GM18511 (cell line): ENCODE data around the gene TSC22D1.
"Not testable (repeated sequence)": the region's sequence is repeated elsewhere in the genome, so short reads cannot be mapped to it uniquely, and the experiment has no call there.

Source experiments
- ATAC-seq: cut with Tn5 transposase; IDR thresholded peaks from one replicate; pipeline ENCODE4 v1.9.1; 2021; ENCODE audit warnings: mild to moderate bottlenecking, moderate library complexity; ENCODE audit not compliant: unreplicated experiment

The TSC22D1 gene

DNA sequence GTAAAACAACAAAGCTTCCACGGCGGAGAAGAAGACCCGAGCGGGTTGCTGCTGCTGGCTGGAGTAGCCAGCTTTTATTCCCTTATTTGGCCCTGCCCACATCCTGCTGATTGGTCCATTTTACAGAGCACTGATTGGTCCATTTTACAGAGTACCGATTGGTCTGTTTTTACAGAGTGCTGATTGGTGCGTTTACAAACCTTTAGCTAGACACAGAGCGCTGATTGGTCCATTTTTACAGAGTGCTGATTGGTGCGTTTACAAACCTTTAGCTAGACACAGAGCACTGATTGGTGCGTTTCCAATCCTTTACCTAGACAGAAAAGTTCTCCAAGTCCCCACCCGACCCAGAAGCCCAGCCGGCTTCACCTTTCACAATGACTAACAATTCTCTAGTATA, 119.9 kb downstream of the TSC22D1 start:
- ATAC-seq = not testable (repeated sequence)

DNA sequence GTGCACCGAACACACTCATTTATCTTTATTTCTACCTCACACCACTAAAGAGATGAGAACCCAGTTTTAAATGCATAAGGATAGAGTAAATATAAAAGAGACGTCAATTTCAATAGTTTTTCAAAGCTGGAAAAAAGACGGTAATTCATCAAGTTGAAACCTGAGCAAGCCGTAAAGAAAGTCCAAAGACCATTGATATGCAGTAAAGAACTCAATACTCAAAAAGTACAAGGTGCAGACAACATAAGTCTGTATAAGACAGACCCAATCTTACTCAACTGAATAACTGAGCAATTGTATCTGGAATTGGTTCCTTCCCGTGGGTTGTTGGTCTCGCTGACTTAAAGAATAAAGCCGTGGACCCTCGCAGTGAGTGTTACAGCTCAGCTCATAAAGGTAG, 120.4 kb downstream of the TSC22D1 start:
- ATAC-seq = no peak

DNA sequence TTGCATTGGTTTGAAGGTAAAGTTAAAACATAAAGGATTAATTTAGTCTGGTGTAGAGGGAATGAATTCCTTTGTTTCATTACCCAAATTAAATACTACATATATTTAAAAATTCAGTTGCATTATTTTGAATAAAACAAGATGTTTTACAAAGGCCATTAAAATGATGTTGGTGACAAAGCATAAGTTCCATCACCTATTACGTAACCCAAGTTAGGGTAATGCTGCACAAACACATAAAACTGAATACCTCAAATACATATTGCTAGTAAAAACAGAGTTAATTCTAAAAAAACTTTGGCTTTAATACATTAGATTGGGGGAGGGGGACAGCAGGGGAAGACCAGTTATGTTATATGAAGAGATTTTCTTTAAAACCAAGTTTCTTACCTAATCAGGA, 122.2 kb downstream of the TSC22D1 start:
- ATAC-seq = no peak

DNA sequence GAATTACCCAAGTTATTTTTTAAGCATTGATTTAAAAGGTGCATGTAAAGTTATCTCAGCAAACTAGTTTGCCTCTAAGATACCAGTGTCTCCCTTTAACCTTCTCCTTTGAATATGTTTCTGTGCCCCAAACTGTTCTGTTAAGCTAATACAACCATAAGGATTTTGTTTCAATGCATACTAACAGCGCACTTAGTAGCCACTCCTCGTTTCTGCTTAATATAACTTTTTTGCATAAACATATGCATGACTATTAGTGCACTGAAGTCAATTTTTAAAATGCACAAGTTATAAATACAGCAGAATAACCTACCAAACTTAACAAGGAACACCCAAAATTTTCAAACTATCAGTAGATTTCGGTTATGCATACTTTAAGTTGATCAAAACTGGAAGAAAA, 123.1 kb downstream of the TSC22D1 start:
- ATAC-seq = no peak

DNA sequence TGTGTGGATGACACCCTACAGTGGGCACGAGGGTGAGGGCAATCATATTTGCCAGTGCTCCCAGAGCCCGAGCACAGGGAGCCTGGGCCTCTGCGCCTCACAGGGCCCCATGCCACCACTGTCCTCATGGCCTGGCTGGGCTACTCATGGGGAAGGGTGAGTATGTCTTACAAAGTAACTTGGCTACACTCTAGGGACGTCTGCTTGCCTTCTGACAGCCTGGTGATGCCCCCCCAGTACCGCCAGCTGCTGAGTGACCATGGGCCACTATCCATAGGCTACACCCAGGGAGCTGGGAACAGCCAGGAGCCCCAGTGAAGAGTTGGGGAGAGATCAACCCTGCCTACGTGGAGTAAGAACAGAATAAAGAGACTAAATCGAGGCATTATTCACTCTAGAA, 123.7 kb downstream of the TSC22D1 start:
- no peak for ATAC-seq

DNA sequence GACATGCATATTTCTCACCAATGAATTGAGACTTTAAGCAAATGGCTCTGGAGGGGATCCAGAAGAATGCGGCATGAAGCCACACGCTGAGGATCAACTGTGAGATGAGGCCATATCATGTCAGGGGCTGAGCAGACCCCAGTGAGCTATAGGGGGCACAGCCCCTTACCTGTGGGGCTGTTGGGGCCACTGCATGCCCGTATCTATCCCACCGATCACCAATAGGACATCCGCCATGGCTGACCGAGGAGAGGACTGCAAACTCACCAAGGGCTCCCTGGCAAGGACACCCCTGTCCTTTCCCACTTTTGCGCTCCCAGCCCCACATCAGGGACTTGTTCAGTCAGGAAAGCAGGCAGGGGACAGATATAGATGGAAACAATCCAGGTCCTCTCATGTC, 124.5 kb downstream of the TSC22D1 start:
- no peak for ATAC-seq

DNA sequence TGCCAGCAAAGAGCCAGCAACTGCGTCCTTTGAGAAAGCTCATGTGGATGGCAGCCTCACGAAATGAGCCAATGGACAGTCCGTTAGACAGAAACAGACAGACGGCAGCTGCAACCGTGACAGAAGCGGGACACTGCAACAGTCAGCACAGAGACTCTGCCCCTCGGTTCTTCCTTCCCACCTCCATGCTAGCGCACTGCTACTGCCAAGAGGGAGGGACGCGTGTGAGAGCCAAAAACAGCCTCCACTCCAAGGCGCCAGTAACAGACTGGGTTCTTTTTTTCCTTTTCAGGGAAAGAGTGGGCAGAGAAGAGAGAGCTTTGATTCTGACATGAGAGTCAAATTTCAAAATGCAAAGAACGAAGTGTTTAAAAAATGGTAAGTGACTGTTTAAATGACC, 125.0 kb downstream of the TSC22D1 start:
- ATAC-seq = no peak

DNA sequence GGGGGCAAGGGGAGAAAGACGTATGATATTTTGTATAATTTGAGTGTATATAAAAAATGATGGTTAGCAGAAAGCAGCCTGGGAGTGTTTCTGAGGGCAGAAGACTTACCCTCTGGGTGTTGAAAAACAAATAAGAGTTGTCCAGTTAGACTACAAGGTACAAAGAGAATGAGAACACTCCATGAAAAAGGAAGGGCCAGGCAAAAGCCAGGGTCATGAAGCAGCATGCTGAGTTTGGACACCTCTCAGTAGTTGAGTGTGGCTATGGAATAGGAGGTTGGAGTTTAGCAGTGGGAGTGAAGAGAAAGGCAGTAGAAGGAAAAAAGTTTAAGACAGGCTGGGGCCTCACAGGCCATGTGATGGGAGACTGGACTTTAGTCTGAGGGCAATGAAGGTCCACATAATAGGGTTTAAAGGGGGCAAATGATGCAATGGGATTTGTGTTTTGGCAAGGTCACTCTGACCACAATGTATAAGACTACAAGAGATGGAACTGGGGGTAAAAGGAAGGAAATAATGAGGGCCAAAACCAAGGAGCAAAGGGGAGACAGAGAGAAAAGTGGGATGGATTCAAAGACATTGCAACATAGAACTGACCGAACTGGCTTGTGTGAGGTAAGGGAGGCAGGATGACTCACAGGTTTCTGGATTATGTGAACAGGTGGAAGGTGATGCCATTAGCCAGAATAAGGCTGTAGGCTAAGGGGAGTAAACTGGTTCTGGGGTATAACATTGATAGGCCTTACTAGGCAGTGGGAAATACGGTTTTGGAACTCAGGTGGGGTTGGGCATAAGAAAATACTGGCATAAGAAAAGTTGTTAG, 125.9 kb downstream of the TSC22D1 start:
- ATAC-seq = no peak

DNA sequence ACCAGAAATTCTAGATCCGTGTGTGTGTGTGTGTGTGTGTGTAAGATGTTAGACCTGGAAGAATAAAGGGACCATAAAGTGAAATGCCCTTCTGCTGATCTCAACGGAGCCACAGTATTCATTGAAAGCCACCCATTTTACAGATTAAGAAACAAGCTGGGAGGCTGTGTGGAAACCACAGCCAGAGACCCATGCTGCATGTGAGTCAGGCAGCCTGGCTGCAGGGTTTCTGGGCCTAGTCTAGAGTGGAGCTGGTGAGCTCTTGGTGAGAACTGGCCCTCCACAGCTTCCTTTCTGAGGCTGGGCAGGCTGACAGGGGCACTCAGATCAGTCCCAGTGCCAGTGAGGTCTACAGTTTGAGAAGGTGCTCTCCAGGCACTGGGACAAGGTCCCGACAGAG, 127.3 kb downstream of the TSC22D1 start:
- ATAC-seq = no peak

DNA sequence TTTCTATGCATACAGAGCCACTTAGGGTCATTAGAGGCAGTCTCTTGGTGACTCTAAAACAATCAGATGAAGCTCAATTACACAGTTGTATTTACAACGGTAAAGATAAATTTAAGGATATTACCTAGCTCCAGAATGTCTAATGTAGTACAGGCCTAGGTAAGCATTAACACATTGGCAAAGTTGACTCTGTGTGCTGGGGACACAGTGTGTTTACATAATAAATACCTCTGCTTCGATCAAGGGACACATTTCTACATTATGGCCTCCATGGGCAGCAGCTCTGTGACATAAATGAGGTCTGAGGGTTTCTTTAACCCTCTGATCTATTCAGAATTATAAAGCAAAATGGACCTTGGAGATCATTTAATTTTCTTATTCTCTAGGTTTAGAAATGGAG, 127.8 kb downstream of the TSC22D1 start:
- no peak for ATAC-seq

DNA sequence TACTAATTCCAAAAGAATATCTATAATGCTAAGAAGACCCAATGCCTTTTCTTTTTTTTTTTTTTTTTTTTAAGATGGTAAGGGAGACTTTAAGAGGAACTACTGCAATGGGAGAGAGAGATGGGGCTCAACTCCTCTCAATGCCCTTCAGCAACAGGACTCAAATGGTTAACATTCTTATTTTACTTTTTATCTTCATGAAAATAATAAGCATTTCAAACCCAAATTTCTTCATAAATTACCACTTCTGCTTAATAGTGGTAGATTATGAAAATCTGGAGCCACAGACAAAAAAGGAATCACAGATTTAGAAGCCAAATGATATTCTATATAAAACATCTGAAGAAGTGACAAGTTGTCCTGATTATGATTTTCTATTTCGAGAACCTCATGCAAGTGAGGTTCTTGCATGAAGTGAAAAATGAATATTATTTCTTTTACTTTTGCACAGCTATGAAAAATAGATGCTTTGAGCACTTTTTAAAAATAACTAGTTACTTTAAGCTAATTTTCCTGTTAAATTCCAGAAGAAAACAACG, 128.3 kb downstream of the TSC22D1 start:
- ATAC-seq = no peak

DNA sequence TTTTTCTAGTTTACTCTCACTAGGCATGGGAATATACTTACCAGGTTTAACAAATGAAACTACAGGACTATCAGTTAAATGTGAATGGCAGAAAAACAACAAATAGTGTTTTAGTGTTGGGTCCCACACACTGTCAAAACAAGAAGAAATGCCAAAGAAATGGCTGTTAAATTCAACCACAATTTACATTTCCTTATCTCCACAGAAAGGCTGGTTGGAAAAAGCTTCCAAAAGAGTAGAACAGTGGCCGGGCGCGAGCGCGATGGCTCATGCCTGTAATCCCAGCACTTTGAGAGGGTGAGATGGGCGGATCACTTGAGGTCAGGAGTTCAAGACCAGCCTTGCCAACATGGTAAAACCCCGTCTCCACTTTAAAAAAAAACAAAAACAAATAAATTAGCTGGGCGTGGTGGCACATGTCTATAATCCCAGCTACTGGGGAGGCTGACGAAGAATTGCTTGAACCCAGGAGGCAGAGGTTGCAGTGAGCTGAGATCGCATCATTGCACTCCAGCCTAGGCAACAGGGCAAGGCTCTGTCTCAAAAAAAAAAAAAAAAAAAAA, 136.0 kb downstream of the TSC22D1 start:
- no peak for ATAC-seq

DNA sequence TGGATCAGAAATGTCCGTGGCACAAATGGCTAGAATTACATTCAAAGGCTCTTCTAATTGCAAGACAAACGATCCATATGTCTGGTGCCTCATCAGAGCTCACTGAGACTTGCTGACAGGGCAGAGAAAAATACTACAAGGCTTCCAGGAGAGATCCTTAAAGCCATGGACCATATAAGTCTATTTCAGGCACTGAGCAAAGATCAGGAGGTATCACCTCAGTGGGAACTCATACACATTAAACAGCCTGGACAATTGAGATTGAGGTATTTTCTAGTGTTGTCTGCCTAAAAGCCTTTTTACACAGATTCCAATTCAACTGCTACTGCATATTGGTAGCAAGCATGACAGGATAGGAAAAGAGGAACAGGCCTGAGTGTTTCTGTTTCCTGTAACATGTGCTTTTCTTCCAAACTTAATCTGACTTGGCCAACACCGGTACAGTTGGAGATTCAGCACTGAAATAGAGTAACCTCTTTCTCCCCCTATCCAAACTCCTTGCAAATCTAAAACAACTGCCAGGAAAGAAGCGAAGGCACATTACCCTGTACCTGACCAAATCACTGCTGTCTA, 136.6 kb downstream of the TSC22D1 start:
- ATAC-seq = no peak

DNA sequence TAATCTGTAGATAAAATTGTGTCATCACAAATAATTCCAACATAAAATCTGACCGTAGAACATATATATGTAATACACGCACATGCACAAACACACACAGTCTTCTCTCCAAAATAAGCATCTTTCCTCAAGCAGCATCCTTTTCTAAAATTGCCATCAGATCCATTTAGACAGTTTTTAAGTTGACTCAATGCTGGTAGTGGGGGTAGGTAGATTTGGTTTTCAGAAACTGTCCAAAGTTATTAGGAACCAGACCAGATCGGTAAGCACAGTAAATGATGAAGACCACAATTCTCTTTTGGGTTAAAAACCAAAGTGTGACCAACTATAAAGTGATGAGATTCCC, 137.9 kb downstream of the TSC22D1 start:
- ATAC-seq = no peak

DNA sequence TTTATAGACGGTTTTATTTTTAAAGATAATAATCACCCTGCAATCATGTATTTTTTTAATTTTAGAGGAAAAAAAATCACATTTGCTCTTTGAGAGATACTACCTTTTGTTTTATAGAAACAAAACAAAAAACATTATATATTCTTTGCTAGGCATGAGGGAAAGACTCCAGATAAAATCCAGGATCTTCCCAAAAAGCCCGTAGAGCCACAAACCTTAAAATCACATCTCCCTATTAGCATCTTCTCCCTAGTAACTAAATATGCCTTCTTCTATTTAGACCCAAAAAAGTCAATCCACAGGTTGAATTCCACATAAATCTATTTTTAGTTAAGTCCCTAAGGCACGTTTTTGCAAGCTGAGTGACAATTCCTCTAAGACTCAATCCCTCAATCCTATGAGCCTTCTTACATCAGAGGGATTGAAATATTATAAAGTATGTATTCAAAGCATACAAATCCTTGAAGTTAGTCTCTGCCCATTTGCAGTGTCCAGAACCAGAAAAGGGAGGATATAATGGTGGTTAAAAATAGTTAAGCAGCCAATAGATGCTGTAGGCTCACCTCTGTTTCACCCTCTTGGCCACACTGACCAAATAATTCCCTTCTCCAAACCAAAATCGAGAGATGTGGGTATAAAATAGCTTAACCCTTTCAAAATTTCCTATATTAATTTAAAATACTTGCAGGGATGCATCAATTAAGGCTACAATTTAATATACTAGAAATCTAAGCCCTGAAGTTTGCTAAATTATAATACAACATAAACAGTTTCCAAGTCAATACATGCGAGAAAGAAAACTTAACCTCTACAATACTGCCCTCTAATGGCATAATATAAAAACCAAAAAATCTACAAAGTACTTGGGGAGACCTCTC, 138.5 kb downstream of the TSC22D1 start:
- no peak for ATAC-seq

DNA sequence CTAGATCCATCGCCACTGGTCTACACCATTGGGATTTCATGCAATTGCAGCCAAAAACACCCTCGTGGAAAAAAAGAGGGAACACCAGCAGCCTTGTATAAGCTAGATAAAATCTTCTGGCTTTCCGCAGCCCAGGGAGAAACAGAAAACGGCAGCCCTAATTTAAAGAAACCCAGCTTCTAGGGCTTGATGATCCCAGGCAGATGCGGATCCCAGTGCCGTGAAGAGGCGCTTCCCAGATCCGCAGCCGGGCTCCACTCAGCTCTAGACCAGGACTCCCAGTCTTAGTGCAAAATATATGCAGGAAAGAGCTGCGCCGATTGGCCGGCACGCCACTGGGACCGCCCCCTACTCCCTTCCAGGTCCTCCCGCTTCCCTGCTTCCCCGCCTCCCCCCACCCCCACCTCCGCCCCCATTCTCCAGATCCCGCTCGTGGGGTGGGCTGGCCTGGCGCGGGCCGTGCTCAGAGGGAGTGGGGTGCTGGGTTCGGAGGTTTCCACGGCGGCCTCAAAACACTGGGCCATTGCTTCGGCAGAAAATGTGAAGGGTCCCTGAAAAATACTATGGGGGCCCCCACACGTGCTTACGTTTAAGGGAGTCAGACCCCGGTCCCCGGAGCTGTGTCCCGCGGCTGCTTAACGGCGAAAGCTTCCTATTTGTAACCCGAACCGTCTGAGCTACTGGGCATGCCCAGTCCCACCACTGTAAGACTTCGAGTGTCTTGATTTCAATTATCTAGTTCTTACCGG, 139.4 kb downstream of the TSC22D1 start:
- ATAC-seq = no peak

DNA sequence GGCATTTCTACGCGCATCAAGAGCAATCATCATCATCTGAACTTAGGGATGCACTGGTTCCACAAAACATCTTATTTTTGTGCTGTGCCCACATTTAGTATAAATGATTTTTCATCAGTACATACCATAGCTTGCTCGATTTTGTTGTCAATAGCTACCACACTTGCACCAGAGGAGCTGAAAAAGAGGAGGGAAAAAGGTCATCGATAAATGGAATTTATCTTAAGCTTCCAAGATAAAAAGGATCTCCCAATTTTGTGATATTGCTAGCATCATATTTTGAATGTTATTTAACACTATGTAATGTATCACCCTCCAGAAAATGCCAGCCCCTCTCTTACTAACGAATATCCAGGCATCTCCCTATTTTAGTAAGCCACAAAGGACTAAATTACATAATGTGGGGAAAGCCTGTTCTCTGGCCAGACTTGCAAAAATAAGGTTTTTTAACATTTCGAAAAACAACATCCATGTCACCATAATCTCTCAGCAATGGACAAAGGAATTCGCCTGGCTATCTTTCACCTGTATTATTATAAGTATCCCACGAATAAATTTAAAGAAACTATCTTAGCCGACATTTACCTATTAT, 140.1 kb downstream of the TSC22D1 start:
- ATAC-seq = no peak

DNA sequence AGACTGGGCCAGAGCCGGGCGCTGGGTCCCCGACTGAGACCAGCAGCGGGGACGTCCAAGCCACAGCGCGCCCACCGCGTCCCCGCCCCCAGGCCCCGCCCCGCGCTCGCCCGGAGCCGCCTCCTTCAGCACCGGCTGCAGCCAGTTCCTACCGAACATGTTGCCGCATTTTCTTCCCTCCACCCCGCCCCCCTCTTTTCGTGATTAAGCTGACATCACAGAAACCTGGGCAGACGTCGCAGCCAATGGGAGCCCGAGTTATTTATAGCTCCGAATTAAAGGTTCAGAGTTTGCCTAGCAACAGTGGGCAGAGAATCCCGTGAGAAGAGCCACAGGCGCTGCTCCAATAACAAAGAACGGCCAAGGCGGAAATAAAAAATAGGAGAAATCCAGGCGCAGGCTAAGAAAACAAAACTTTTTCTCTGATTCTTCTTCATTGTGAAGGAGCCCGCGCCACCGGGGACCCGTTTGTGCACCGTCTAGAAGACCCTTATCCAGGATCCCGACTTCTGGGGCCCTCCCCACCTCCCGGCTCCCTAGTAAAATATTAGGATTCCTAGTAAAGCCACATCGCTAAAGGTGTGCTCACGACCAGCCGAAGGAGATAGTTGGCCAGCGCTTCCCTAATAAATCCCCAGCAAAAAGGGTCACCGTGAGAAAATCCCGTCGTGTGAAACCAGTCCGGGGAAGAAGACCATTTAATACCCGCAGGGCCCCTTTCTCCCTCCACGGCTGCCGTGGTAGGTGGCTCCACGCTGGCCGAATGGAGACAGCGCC, 140.8 kb downstream of the TSC22D1 start:
- peak; percentile 74 for ATAC-seq

DNA sequence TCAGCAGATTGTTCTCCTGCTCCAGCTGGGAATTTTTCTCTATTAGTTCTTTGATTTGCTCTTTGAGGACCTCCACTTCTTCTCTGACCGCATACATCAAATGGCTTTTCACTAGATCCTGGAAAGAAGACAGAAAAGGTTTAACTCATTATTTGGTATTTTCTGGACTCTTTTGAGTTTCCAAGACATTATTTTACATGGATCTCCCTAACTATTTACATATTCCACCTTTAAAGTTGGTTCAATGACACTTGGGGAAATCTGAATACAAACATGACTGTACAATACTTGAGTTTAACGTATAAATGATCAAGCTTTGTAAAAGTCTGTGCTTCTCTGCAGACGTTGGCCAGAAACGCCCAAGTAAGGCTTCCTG, 141.4 kb downstream of the TSC22D1 start:
- no peak for ATAC-seq
